Measurements from ENCODE around the gene OR1F1.

GRCh38 chr16:3215601-3216262, 27.7 kb downstream of the OR1F1 start:
- no peak for TF ChIP-seq POLR2AphosphoS5 (IDR thresholded peaks at IDR 0.05)
- TF ChIP-seq POLR2A (IDR thresholded peaks at IDR 0.05), result no peak

Measured in sigmoid colon (tissue), 4 donors.